ENCODE data around the gene YWHAB. TPM values are rescaled to one million over a fixed set of nuclear protein-coding genes. Genes with fewer than 3 reads are reported as not detected.

Gene YWHAB
- total RNA-seq, 1 experiment from 2014 or later = 224 TPM

DNA sequence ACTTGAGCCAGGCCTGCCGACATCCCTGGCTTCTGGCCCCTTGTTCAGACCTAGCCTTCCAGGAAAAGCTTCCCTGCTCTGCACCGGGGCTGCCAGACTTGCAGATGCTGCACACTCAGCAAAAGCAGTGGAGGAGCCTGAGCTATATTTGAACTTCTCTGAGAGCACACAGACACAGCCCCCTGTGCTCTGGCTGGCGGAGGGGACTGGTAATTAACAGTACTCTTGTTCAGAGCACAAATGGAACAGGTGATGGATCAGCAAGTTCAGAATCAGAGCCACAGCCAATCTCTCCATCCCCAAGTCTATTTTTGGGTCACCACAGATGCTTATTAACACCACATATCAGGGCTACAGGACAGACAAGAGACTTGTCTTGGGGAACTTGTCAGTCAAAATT lies 47.6 kb upstream of the YWHAB start:
- BruUV-seq (replicated peaks) = no TSS peak
- Histone ChIP-seq H3K27ac (ENCODE audit: low read depth, low read length, poor library complexity, severe bottlenecking) (no peak overlapping the region), H3K4me3 (ENCODE audit: low read depth, low read length, poor library complexity, severe bottlenecking) (no peak overlapping the region), H3K4me1 (ENCODE audit: insufficient read depth, low read length, poor library complexity, severe bottlenecking) (no peaks in the 10 kb centered on the region), H3K9me3 (ENCODE audit: low read depth, low read length, poor library complexity, severe bottlenecking) (no peaks in the 10 kb centered on the region), H3K27me3 (replicated peaks; ENCODE audit: insufficient read depth, low read depth, low read length, poor library complexity) (peaks cover 41% of the 10 kb centered on the region), H3K36me3 (ENCODE audit: insufficient read depth, low read length, poor library complexity, severe bottlenecking) (no peaks in the 10 kb centered on the region)
- TF ChIP-seq, protein P1, sequence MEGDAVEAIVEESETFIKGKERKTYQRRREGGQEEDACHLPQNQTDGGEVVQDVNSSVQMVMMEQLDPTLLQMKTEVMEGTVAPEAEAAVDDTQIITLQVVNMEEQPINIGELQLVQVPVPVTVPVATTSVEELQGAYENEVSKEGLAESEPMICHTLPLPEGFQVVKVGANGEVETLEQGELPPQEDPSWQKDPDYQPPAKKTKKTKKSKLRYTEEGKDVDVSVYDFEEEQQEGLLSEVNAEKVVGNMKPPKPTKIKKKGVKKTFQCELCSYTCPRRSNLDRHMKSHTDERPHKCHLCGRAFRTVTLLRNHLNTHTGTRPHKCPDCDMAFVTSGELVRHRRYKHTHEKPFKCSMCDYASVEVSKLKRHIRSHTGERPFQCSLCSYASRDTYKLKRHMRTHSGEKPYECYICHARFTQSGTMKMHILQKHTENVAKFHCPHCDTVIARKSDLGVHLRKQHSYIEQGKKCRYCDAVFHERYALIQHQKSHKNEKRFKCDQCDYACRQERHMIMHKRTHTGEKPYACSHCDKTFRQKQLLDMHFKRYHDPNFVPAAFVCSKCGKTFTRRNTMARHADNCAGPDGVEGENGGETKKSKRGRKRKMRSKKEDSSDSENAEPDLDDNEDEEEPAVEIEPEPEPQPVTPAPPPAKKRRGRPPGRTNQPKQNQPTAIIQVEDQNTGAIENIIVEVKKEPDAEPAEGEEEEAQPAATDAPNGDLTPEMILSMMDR (conservative IDR thresholded peaks at IDR 0.05; ENCODE audit: low read depth, low read length) = no peak
- intact Hi-C loops (cut with micrococcal nuclease; ENCODE audit: unreplicated experiment) = no loop called here
- CTCF ChIA-PET = no interaction called here
- POLR2A ChIA-PET (ENCODE audit: low non-redundant PET) = interaction anchor here (0.5 kb wide), 1 partner anchor 297 kb away, joined by 4 read pairs; no protein-coding TSS in a partner anchor
- no peak for DNase-seq (ENCODE audit: low spot score)

DNA sequence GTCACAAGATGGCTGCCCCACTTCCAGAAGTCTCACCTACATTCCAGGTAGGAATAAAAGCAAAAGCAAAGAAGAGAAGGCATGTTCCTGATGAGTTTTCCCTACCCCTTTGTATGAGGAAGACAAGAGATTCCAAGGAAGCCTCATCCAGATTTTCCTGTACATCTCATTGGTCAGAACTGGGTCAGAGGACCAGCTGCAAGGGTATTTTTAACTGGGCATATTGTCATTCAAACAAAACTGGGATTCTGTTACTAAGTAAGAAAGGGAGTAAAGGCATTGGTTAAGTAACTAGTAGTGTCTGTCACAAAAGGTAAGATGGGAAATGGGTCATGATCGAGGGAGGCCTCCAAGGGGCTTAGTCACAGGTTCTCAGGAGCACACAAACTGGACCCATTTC lies 47.0 kb upstream of the YWHAB start:
- Histone ChIP-seq H3K27me3 (replicated peaks; ENCODE audit: insufficient read depth, low read depth, low read length, poor library complexity) (peaks cover 37% of the 10 kb centered on the region), H3K4me1 (ENCODE audit: insufficient read depth, low read length, poor library complexity, severe bottlenecking) (no peaks in the 10 kb centered on the region), H3K27ac (ENCODE audit: low read depth, low read length, poor library complexity, severe bottlenecking) (no peak overlapping the region), H3K36me3 (ENCODE audit: insufficient read depth, low read length, poor library complexity, severe bottlenecking) (no peaks in the 10 kb centered on the region), H3K9me3 (ENCODE audit: low read depth, low read length, poor library complexity, severe bottlenecking) (no peaks in the 10 kb centered on the region), H3K4me3 (ENCODE audit: low read depth, low read length, poor library complexity, severe bottlenecking) (no peak overlapping the region)
- no peak for DNase-seq (ENCODE audit: low spot score)
- ChIA-PET POLR2A (ENCODE audit: low non-redundant PET) (no interaction called here), CTCF (no interaction called here)
- intact Hi-C loops (cut with micrococcal nuclease; ENCODE audit: unreplicated experiment) = no loop called here
- BruUV-seq (replicated peaks) = no TSS peak
- TF ChIP-seq, protein P1 (conservative IDR thresholded peaks at IDR 0.05; ENCODE audit: low read depth, low read length) = no peak
- no peak for TF ChIP-seq EZH2 (IDR thresholded peaks at IDR 0.05; ENCODE audit: borderline replicate concordance, low read depth, low read length, poor library complexity, severe bottlenecking)

DNA sequence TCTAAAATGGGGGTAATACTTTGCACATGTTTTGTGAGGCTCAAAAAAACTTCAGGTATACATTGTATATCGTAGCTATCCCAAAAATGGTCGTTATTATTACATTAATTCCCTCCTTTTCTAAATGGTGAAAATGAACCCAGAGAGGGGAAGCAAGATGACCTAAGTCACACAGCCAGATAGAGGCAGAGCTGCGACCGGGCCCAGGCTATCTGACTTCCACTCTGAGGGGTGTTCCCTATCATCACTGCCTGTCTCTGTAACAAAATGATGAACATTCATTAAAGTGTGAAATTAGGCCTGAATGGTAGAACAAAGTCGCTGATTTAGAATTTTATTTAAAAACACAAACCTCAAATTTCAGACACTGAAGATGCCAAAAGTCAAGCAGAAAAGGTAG lies 46.0 kb upstream of the YWHAB start:
- no TSS peak for BruUV-seq (replicated peaks)
- no peak overlapping the region for H3K4me3 ChIP-seq (ENCODE audit: low read depth, low read length, poor library complexity, severe bottlenecking)
- no peak overlapping the region for H3K27ac ChIP-seq (ENCODE audit: low read depth, low read length, poor library complexity, severe bottlenecking)
- intact Hi-C loops (cut with micrococcal nuclease; ENCODE audit: unreplicated experiment) = no loop called here
- no peak for TF ChIP-seq EZH2 (IDR thresholded peaks at IDR 0.05; ENCODE audit: borderline replicate concordance, low read depth, low read length, poor library complexity, severe bottlenecking)
- TF ChIP-seq, protein P1 (conservative IDR thresholded peaks at IDR 0.05; ENCODE audit: low read depth, low read length) = no peak
- peaks cover 37% of the 10 kb centered on the region for H3K27me3 ChIP-seq (replicated peaks; ENCODE audit: insufficient read depth, low read depth, low read length, poor library complexity)
- H3K9me3 ChIP-seq (ENCODE audit: low read depth, low read length, poor library complexity, severe bottlenecking) = no peaks in the 10 kb centered on the region
- H3K4me1 ChIP-seq (ENCODE audit: insufficient read depth, low read length, poor library complexity, severe bottlenecking) = no peaks in the 10 kb centered on the region
- no peaks in the 10 kb centered on the region for H3K36me3 ChIP-seq (ENCODE audit: insufficient read depth, low read length, poor library complexity, severe bottlenecking)
- ChIA-PET CTCF (no interaction called here), POLR2A (ENCODE audit: low non-redundant PET) (no interaction called here)
- DNase-seq (ENCODE audit: low spot score) = no peak
